Measurements from ENCODE around the gene CASD1.

Gene CASD1

GRCh38 chr7:94512735-94513564, 3.3 kb downstream of the CASD1 start:
- DNase-seq (ENCODE audit: low spot score) = no peak

- no peak for DNase-seq (ENCODE audit: low spot score)
These were observed 3.9 kb downstream of the CASD1 start for GRCh38 chr7:94513565-94513860.

GRCh38 chr7:94514140-94514889, 4.7 kb downstream of the CASD1 start:
- no peak for DNase-seq (ENCODE audit: low spot score)

GRCh38 chr7:94514917-94515316, 5.3 kb downstream of the CASD1 start:
- DNase-seq (ENCODE audit: low spot score) = no peak

- no peak for DNase-seq (ENCODE audit: low spot score)
These were observed 16.3 kb downstream of the CASD1 start for GRCh38 chr7:94525923-94526322.

- no peak for DNase-seq (ENCODE audit: low spot score)
These were observed 19.9 kb downstream of the CASD1 start for GRCh38 chr7:94529516-94529915.

- DNase-seq (ENCODE audit: low spot score) = no peak
These were observed 20.5 kb downstream of the CASD1 start for GRCh38 chr7:94530109-94530508.

- DNase-seq (ENCODE audit: low spot score) = no peak
These were observed 23.1 kb downstream of the CASD1 start for GRCh38 chr7:94532676-94533075.

- DNase-seq (ENCODE audit: low spot score) = no peak
These were observed 30.8 kb downstream of the CASD1 start for GRCh38 chr7:94540428-94540827.

GRCh38 chr7:94547126-94547525, 37.5 kb downstream of the CASD1 start:
- DNase-seq (ENCODE audit: low spot score) = no peak

GRCh38 chr7:94556028-94556427, 46.4 kb downstream of the CASD1 start:
- DNase-seq (ENCODE audit: low spot score) = no peak

- DNase-seq (ENCODE audit: low spot score) = no peak
These were observed 47.6 kb downstream of the CASD1 start for GRCh38 chr7:94557215-94557614.

GRCh38 chr7:94559972-94560371, 50.4 kb downstream of the CASD1 start:
- no peak for DNase-seq (ENCODE audit: low spot score)

- no peak for DNase-seq (ENCODE audit: low spot score)
These were observed 52.4 kb downstream of the CASD1 start for GRCh38 chr7:94561841-94562514.

- no peak for DNase-seq (ENCODE audit: low spot score)
These were observed 52.9 kb downstream of the CASD1 start for GRCh38 chr7:94562525-94562924.

GRCh38 chr7:94565247-94565894, 55.8 kb downstream of the CASD1 start:
- DNase-seq (ENCODE audit: low spot score) = no peak

GRCh38 chr7:94567396-94567795, 57.8 kb downstream of the CASD1 start:
- no peak for DNase-seq (ENCODE audit: low spot score)

- no peak for DNase-seq (ENCODE audit: low spot score)
These were observed 62.2 kb downstream of the CASD1 start for GRCh38 chr7:94571816-94572215.

- DNase-seq (ENCODE audit: low spot score) = no peak
These were observed 66.0 kb downstream of the CASD1 start for GRCh38 chr7:94575646-94576045.

- DNase-seq (ENCODE audit: low spot score) = no peak
These were observed 66.7 kb downstream of the CASD1 start for GRCh38 chr7:94576316-94576715.

- no peak for DNase-seq (ENCODE audit: low spot score)
These were observed 67.7 kb downstream of the CASD1 start for GRCh38 chr7:94577357-94577756.

GRCh38 chr7:94578614-94579013, 69.0 kb downstream of the CASD1 start:
- no peak for DNase-seq (ENCODE audit: low spot score)

- no peak for DNase-seq (ENCODE audit: low spot score)
These were observed 69.9 kb downstream of the CASD1 start for GRCh38 chr7:94579470-94579869.

Measured in Ammon's horn (tissue), 1 donor.